Neural cell (in vitro differentiated cells): Measurements from ENCODE around the gene FHOD3. TPM values are rescaled to one million over a fixed set of nuclear protein-coding genes. Genes with fewer than 3 reads are reported as not detected.

Experiments used
- H2AFZ ChIP-seq: fragments of 200-600, 300-800 bp; sonication (generic), shearing (Covaris generic); 2 replicates; pipeline ENCODE4 v1.6.0; 2014; ENCODE audit warnings: low read depth, mild to moderate bottlenecking, antibody characterized with exemption, low read length, moderate library complexity
- H3F3A ChIP-seq: fragments of 200-600 bp; shearing (Covaris generic); 2 replicates; pipeline ENCODE4 v1.6.1; 2016; ENCODE audit warnings: mild to moderate bottlenecking, moderate library complexity, mixed read lengths, antibody characterized with exemption, low read length; ENCODE audit not compliant: insufficient read depth, poor library complexity, severe bottlenecking
- H3K27ac ChIP-seq: fragments of 200-600, 300-800 bp; sonication (generic), shearing (Covaris generic); 2 replicates; pipeline ENCODE4 v1.5.1; 2014; ENCODE audit warnings: mild to moderate bottlenecking, low read length, moderate library complexity
- H3K27me3 ChIP-seq: fragments of 300-800, 200-600 bp; sonication (generic), shearing (Covaris generic); 2 replicates; pipeline ENCODE4 v1.6.0; 2014; ENCODE audit warnings: mild to moderate bottlenecking, low read depth, low read length, moderate library complexity; ENCODE audit not compliant: insufficient read depth
- H3K36me3 ChIP-seq: fragments of 300-800, 200-600 bp; sonication (generic), shearing (Covaris generic); 2 replicates; pipeline ENCODE4 v1.5.1; 2014; ENCODE audit warnings: mild to moderate bottlenecking, antibody characterized with exemption, low read length, moderate library complexity; ENCODE audit not compliant: insufficient read depth
- H3K4me2 ChIP-seq: fragments of 300-800, 200-600 bp; sonication (generic), shearing (Covaris generic); 2 replicates; pipeline ENCODE4 v1.6.0; 2014; ENCODE audit warnings: mild to moderate bottlenecking, low read length
- H3K4me3 ChIP-seq: fragments of 300-800, 200-600 bp; sonication (generic), shearing (Covaris generic); 2 replicates; pipeline ENCODE4 v1.5.1; 2014; ENCODE audit warnings: mild to moderate bottlenecking, low read length, moderate library complexity
- H3K79me2 ChIP-seq: fragments of 200-600 bp; shearing (Covaris generic); replicated peaks from 2 replicates; pipeline ENCODE4 v1.6.0; 2014; ENCODE audit warnings: mild to moderate bottlenecking, low read length, moderate library complexity; ENCODE audit not compliant: insufficient read depth
- H3K9ac ChIP-seq: fragments of 300-800, 200-600 bp; sonication (generic), shearing (Covaris generic); 2 replicates; pipeline ENCODE4 v1.6.1; 2016; ENCODE audit warnings: mild to moderate bottlenecking, low read length, mixed read lengths
- H3K9me2 ChIP-seq: fragments of 200-600 bp; shearing (Covaris generic); 2 replicates; pipeline ENCODE4 v1.6.1; 2016; ENCODE audit warnings: mild to moderate bottlenecking, low read length, mixed read lengths; ENCODE audit not compliant: insufficient read depth
- H3K9me3 ChIP-seq: fragments of 200-600, 300-800 bp; sonication (generic), shearing (Covaris generic); 2 replicates; pipeline ENCODE4 v1.6.1; 2016; ENCODE audit warnings: mild to moderate bottlenecking, mixed run types, low read length, moderate library complexity, mixed read lengths
- H4K20me1 ChIP-seq: fragments of 200-600 bp; shearing (Covaris generic); 2 replicates; pipeline ENCODE4 v1.6.1; 2016; ENCODE audit warnings: mild to moderate bottlenecking, mixed run types; ENCODE audit not compliant: insufficient read depth
- CTCF ChIP-seq: fragments of 450-650 bp; IDR thresholded peaks from 2 replicates; pipeline ENCODE4 v1.5.1; 2014; ENCODE audit warnings: antibody characterized with exemption, mild to moderate bottlenecking, moderate library complexity; ENCODE audit not compliant: poor library complexity, severe bottlenecking
- EP300 ChIP-seq: fragments of 450-650 bp; conservative IDR thresholded peaks from 2 replicates; pipeline ENCODE4 v1.6.1; 2014; ENCODE audit warnings: antibody characterized with exemption, mild to moderate bottlenecking, moderate library complexity; ENCODE audit not compliant: poor library complexity, severe bottlenecking
- EZH2 ChIP-seq: fragments of 200-600, 300-800 bp; shearing (Covaris generic), sonication (generic); IDR thresholded peaks from 2 replicates; pipeline ENCODE4 v1.6.1; 2014; ENCODE audit warnings: antibody characterized with exemption, low read length, borderline replicate concordance, mild to moderate bottlenecking; ENCODE audit not compliant: insufficient read depth, poor library complexity, severe bottlenecking
- MXI1 ChIP-seq: fragments of 450-650 bp; conservative IDR thresholded peaks from 2 replicates; pipeline ENCODE4 v1.6.1; 2014; ENCODE audit warnings: antibody characterized with exemption, mild to moderate bottlenecking; ENCODE audit not compliant: poor library complexity, severe bottlenecking
- POLR2AphosphoS5 ChIP-seq: IDR thresholded peaks from 2 replicates; pipeline ENCODE4 v1.6.1; 2012
- RAD21 ChIP-seq: fragments of 450-650 bp; conservative IDR thresholded peaks from 2 replicates; pipeline ENCODE4 v1.6.1; 2014; ENCODE audit warnings: antibody characterized with exemption, mild to moderate bottlenecking, moderate library complexity
- REST ChIP-seq: IDR thresholded peaks from 2 replicates; pipeline ENCODE4 v1.6.1; 2012; ENCODE audit warnings: borderline replicate concordance
- SMC3 ChIP-seq: fragments of 450-650 bp; conservative IDR thresholded peaks from 2 replicates; pipeline ENCODE4 v1.6.1; 2014; ENCODE audit warnings: antibody characterized with exemption, mild to moderate bottlenecking, moderate library complexity; ENCODE audit not compliant: poor library complexity
- TAF1 ChIP-seq: IDR thresholded peaks from 2 replicates; pipeline ENCODE4 v1.6.1; 2012; ENCODE audit warnings: low read depth
- polyA plus RNA-seq: library from polyadenylated mRNA; depleted of rRNA; stranded (reverse); fragments of >200 nt; gene quantifications from 2 replicates; pipeline ENCODE4 v1.2.3, GENCODE V29; 2014

Gene FHOD3
- polyA plus RNA-seq, 1 donor from 2014 or later: 19.4 TPM

GRCh38 chr18:36446059-36446458 lies 148.5 kb downstream of the FHOD3 start:
- no peaks in the 10 kb centered on the region for H3K36me3 ChIP-seq
- no peak overlapping the region for H3K4me2 ChIP-seq
- no peaks in the 10 kb centered on the region for H3F3A ChIP-seq
- H3K4me3 ChIP-seq: no peak overlapping the region
- no peaks in the 10 kb centered on the region for H3K9me3 ChIP-seq
- H2AFZ ChIP-seq: no peak overlapping the region
- no peaks in the 10 kb centered on the region for H3K27me3 ChIP-seq
- no peak overlapping the region for H3K27ac ChIP-seq
- H4K20me1 ChIP-seq: no peaks in the 10 kb centered on the region
- TF ChIP-seq CTCF (no peak), POLR2AphosphoS5 (no peak), SMC3 (no peak), MXI1 (no peak), EZH2 (no peak), EP300 (no peak), RAD21 (no peak), TAF1 (no peak), REST (no peak)
- H3K9ac ChIP-seq: no peak overlapping the region
- no peaks in the 10 kb centered on the region for H3K79me2 ChIP-seq
- H3K9me2 ChIP-seq: no peaks in the 10 kb centered on the region

- no peak overlapping the region for H3K9ac ChIP-seq
- no peaks in the 10 kb centered on the region for H3K36me3 ChIP-seq
- H3K27ac ChIP-seq: no peak overlapping the region
- H3K4me2 ChIP-seq: no peak overlapping the region
- H3K79me2 ChIP-seq: no peaks in the 10 kb centered on the region
- H3K9me2 ChIP-seq: no peaks in the 10 kb centered on the region
- TF ChIP-seq EP300: no peak
- TF ChIP-seq TAF1: no peak
- H3F3A ChIP-seq: no peaks in the 10 kb centered on the region
- no peaks in the 10 kb centered on the region for H4K20me1 ChIP-seq
- no peaks in the 10 kb centered on the region for H3K9me3 ChIP-seq
- H3K4me3 ChIP-seq: no peak overlapping the region
- no peaks in the 10 kb centered on the region for H3K27me3 ChIP-seq
- no peak overlapping the region for H2AFZ ChIP-seq
Observed at GRCh38 chr18:36448384-36449290, 151.1 kb downstream of the FHOD3 start.
